ENCODE measurements around the gene SULT1C4.
"Not testable (repeated sequence)": the region's sequence is repeated elsewhere in the genome, so short reads cannot be mapped to it uniquely, and the experiment has no call there.

The SULT1C4 gene

GRCh38 chr2:108414945-108415344 is 37.2 kb downstream of the SULT1C4 start:
- no peak for DNase-seq

- DNase-seq: no peak
These were observed 39.5 kb downstream of the SULT1C4 start for GRCh38 chr2:108417254-108417653.

GRCh38 chr2:108418416-108418815 is 40.7 kb downstream of the SULT1C4 start:
- DNase-seq: no peak

DNA sequence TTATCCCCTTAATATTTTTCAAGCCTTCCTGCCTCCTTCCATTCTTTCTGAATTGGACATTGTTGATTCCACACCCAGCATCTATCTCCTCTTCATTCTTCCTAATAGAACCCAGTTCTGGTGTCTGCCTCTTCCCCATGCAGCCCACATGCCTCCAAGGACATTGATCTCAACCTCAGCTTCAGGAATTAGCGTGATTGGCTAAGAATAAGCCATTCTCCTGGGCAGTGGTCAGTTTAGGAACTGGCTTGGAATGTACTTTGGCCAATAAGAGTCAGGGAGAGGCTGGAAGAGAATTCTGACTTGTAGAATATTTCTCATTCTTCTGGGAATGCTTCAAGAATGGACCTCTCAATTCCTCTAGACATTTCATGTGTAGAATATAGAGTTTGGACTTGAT is 45.3 kb downstream of the SULT1C4 start:
- no peak for DNase-seq

DNA sequence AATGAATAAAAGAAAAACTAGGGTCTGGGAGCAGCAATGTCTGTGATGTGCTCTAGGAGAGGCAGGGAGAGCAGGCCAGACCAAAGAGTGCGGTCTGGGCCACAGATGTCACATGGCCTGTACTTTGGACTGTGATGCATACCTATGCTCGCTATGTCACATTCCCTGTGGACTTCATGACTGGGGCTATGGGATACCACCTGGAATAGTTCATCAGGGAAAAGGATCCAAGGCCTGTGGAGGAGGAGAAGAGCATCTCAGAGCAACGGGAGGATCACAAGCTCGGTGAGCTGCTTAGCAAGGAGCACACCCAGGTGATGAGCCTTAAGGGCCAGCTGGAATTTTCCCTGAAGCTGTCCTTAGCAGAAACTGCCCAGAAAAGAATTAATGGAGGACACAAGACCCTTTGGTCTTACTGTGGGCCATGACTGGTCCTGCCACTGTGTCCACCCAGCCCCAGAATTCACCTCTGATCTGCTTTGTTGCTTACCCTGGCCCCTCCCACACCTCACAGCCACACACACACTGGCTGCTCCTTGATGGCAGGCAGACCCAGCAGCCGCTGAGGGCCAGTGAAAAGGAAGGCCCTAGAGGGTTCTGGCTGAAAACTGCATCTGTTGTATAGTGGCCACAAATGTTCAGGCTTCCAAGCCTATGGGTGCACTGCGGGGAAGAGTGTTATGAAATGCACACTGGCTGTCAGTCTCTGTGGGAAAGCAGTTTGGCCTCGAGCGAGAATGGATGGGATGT is 45.9 kb downstream of the SULT1C4 start:
- no peak for DNase-seq

DNA sequence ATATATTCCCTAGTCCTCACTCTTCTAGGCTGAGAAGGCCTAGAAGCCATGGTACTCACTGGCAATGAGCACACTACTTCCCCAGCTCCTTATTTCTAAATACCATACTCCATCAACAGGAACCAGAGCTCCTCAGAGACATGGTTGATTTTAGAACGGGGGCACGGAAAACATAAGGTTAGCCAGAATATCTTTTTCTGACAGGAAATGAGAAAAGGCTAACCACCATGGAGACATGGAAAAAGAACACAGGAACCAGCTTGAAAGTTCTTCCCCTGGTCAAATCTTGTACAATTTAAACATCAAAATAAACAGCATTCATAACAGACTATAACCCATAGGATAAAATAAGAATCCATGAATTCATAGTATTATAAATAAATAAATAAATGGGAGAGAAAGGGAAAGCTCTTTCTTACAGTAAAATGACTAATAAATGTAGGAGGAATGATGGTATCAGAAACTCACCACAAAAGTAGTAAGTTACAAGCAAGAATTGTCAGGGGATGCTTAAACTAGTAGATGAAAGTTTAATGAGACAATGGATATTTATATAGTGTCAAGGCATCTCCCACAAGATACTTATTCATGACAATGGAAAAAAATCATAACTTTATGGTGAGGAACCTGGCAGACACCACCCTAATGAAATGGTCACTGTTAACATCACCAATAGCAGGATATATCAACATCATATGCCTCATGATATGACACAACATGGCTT is 50.7 kb downstream of the SULT1C4 start:
- no peak for DNase-seq

GRCh38 chr2:108435578-108435977 is 57.8 kb downstream of the SULT1C4 start:
- DNase-seq: not testable (repeated sequence)

DNA sequence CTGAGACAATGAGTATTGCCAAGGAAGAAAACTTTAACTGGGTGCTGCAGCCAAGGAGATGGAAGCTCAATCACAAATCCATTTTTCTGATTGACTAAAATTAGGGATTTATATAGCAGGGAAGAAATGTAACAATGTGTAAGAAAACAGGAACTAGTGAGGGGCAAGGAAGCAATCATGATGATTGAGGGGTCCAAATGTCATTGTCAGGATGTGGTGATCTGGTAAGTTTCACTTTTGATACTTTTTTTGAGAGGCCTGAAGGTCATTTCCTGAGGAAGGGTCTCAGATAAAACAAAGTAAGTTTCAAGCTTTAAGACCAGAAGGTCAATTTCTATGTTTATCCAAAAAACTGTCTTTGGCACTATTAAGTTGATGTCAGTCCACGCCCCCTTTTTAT is 59.2 kb downstream of the SULT1C4 start:
- DNase-seq: no peak

Data from NCI-H2081 (cell line).